GM18951 (cell line): Measurements from ENCODE around the gene CPPED1.
"Not testable (repeated sequence)": the region's sequence is repeated elsewhere in the genome, so short reads cannot be mapped to it uniquely, and the experiment has no call there.

Experiments
- POLR2A ChIP-seq: IDR thresholded peaks from 4 replicates; pipeline ENCODE4 v1.6.1; 2011; ENCODE audit warnings: mild to moderate bottlenecking; ENCODE audit not compliant: insufficient read length, insufficient read depth; ENCODE audit errors: extremely low read depth
- in situ Hi-C: fragments of 300-500 bp; cut with MboI; formaldehyde crosslinking; loops from one replicate; pipeline ENCODE4 v1.12.0; 2022; ENCODE audit warnings: low sequenced_read_pairs, mixed read lengths, inconsistent platforms; ENCODE audit not compliant: unreplicated experiment

Gene CPPED1

GRCh38 chr16:12771341-12771798, 32.3 kb downstream of the CPPED1 start:
- no peak for TF ChIP-seq POLR2A
- in situ Hi-C loops = no loop called here

DNA sequence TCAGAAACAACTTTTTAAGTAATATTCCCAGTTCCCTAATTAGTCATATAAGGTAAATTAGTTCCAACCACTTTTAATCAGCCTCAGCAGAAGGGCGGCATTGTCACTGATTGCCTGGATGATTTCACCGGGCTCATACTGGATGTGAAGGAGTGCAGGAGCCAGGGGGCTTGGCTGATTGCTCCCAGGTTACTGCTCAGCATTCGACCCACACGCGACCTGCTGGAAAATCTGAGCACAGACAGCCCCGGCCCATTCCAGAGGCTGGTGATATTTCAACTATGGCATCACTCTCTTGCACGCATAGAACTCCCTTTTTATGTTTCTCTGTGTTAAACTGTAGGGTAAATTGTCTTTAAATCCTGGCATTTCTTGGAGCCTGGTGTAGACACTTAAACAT, 34.2 kb downstream of the CPPED1 start:
- TF ChIP-seq POLR2A = no peak
- in situ Hi-C loops = no loop called here

- in situ Hi-C loops = no loop called here
Observed at GRCh38 chr16:12767897-12768296, 35.8 kb downstream of the CPPED1 start.

GRCh38 chr16:12766853-12767252, 36.8 kb downstream of the CPPED1 start:
- in situ Hi-C loops = no loop called here
- no peak for TF ChIP-seq POLR2A

More at GRCh38 chr16:12767897-12768296, 35.8 kb downstream of the CPPED1 start:
- TF ChIP-seq POLR2A = no peak

DNA sequence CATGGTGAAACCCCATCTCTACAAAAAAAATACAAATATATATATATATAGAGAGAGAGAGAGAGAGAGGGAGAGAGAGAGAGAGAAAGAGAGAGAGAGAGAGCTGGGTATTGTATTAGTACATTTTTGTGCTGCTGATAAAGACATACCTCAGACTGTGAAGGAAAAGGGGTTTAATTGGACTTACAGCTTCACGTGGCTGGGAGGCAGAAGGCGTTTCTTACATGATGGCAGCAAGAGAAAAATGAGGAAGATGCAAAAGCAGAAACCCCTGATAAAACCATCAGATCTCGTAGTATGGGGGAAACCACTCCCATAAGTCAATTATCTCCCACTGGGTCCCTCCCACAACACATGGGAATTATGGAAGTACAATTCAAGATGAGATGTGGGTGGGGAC, 37.5 kb downstream of the CPPED1 start:
- in situ Hi-C loops = not testable (repeated sequence)

- TF ChIP-seq POLR2A = no peak
- in situ Hi-C loops = no loop called here
Observed at GRCh38 chr16:12764813-12765488, 38.7 kb downstream of the CPPED1 start.

GRCh38 chr16:12763517-12763916, 40.2 kb downstream of the CPPED1 start:
- TF ChIP-seq POLR2A = no peak
- in situ Hi-C loops = no loop called here

- in situ Hi-C loops = no loop called here
- no peak for TF ChIP-seq POLR2A
Observed at GRCh38 chr16:12760819-12761611, 42.7 kb downstream of the CPPED1 start.

- no peak for TF ChIP-seq POLR2A
- in situ Hi-C loops = no loop called here
Observed at GRCh38 chr16:12758670-12759558, 44.8 kb downstream of the CPPED1 start.

DNA sequence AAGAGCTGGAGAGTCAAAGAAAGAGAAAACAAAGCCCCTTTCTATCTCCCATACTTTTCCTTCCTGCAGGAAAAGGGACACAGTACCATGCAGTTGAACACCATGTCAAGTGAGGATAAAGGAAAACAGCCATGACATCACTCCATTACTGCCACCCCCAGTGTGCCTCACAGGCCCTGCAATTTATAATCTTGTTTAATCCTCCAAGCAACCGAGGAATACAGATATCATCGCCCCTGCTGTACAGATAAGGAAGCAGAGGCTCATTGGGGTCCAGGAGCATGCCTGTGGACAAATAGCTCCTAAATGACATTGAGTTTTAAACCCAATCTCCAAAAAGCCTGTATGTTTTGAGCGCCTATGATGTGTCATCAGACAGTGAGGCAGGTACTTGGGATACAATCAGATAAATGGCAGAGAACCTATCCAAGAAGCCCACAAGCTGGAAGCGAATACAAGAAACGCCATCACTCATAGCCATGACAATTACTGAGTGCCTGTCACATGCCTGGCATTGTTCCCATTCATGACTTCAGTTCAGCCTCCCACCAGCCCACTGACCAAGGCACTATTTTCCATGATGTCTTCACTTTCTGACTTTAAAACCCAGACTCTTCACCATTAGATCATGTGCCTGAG, 45.5 kb downstream of the CPPED1 start:
- in situ Hi-C loops = no loop called here
- no peak for TF ChIP-seq POLR2A

GRCh38 chr16:12757546-12757945, 46.1 kb downstream of the CPPED1 start:
- no peak for TF ChIP-seq POLR2A
- in situ Hi-C loops = no loop called here

- in situ Hi-C loops = no loop called here
- TF ChIP-seq POLR2A = no peak
Observed at GRCh38 chr16:12754824-12755543, 48.7 kb downstream of the CPPED1 start.
